NAMALWA (cell line): ENCODE data around the gene CMC4.
A peak's percentile ranks its signal among the peaks of the same experiment; 100 is the strongest.

Source experiments
- DNase-seq: peaks from one replicate; pipeline ENCODE4 v3.0.0-alpha.2; 2015; ENCODE audit warnings: low spot score

CMC4 gene, protein sequence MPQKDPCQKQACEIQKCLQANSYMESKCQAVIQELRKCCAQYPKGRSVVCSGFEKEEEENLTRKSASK

DNA sequence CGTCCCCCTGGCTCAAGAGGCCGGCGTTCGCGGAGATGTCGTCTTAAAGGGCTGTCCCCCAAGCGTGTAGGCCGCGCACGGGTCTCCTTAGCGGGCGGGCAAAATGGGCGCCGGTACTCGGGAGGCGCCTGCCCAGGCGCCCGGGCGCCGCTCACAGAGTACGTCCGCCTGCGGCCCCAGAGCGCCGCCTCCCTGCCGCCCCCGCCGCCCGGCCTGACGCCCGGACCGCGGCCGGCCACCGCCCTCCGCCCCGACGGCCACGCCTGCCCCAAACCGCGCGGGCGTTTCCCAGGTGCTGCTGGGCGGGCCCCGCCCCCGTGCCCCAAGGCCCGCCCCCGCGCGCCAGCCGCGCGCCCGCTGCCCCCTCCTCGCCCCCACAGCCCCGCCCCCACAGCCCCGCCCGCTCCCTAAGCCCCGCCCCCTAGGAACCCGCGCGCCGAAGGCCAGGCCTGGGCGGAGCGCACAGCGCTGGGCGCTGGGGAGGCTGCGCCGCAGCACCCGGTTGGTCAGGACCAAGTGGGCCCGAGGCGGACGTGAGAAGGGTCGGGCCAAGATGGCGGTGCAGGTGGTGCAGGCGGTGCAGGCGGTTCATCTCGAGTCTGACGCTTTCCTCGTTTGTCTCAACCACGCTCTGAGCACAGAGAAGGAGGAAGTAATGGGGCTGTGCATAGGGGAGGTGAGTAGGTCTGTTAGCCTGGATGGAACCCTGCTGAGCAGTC, at the start of gene CMC4, which contains the start of the genes BRCC3 and MTCP1:
CMC4 (minus strand) TSS at position 162 of the 719 bp plus-strand sequence. CDS start 7,113 bp downstream, outside the sequence.
BRCC3 (plus strand) TSS at position 534 of the 719 bp plus-strand sequence; CDS start at position 554, 20 bp downstream.
MTCP1 (minus strand) TSS at position 162 of the 719 bp plus-strand sequence. CDS start 5,126 bp downstream, outside the sequence.
- DNase-seq = peak; percentile 86

DNA sequence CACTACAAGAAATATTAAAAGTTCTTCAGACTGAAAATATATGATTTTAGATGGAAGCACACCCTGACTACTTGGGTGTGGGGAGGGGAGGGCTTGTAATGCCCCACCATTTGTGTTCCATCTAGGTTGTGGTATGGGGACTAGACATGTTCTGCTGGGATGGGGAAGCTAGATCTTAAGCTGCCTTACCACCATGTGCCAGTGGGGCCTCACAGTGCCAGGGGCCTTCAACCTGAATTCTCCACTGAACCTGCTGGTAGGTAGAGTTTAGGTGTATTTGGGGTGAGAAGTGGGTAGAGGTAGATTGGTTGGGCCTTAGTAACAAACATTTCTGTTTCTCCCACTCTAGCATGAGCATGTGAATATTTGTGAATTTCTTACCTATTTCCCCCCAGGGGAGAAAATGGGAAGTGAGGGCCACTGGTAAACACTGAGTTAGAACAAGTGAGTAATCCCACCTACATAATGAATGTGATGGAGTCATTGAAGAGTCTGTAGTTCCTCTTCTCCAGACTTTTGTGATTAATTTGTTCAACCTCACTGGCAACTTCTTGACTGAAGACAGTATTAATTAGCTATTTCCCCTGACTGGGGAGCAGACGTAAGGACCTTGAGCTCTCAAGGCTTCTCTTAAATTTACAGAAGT, 44.4 kb upstream of the CMC4 start:
- DNase-seq = no peak

DNA sequence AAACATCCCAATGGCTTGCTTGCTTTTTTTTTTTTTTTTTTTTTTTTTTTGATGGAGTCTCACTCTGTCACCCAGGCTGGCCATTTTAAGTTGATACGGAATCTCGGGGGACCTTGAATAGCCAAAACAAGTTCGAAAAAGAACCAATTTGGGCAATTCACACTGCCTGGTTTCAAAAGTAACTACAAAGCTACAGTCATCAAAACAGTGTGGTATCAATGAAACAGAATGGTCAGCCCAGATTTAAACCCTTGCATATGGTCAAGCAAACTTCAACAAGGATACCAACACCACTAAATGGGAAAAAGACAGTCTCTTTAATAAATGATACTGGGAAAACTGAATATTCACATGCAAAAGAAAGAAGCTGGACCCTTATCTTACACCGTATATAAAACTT, 42.2 kb upstream of the CMC4 start:
- no peak for DNase-seq

DNA sequence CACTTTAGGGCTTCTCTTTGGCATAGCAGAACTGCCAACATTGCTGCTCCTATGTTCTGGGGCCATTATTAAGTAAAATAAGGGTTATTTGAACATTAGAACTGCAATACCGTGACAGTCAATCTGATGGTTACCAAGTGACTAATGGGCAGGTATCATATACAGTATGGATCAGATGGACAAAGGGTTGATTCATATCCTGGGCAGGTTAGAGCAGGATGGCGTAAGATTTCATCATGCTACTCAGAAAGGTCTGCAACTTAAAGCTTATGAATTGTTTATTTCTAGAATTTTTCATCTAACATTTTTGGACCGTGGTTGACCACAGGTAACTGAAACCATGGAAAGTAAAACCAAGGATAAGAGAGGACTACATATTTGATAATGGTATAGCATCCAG, 41.2 kb upstream of the CMC4 start:
- DNase-seq = no peak

DNA sequence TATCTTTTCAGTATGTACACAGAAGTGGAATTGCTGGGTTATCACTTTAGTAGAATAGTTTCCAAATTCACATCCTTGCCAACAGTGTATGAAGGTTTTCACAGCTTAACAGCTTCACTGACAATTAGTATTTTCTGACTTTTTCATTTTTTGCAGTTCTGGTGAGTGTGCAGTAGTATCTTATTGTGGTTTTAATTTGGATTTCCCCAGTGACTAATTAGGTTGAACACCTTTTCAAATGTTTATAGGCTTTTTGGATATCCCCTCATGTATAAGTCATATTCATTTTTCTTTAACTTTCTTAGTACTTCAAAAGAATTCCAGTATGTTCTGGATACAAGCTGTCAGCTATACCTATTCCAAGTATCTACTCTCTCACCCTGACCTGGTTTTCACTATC, 37.5 kb upstream of the CMC4 start:
- no peak for DNase-seq

DNA sequence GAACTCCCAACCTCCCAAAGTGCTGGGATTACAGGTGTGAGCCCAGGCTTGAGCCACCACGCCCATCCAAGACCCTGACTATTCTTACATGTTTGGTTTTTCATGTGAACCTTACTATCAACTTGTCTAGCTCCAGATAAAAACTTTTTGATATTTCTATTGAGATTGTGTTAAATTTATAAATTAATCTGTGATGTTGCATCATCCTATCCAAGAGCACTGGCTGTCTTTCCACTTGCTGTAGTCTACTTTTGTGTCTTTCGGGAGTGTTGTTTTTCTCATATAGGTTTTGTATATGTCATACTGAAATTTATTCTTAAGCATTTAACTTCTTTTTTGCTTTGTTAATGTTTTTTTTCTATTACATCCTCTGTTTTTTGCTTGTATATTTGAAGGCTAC, 35.0 kb upstream of the CMC4 start:
- no peak for DNase-seq

DNA sequence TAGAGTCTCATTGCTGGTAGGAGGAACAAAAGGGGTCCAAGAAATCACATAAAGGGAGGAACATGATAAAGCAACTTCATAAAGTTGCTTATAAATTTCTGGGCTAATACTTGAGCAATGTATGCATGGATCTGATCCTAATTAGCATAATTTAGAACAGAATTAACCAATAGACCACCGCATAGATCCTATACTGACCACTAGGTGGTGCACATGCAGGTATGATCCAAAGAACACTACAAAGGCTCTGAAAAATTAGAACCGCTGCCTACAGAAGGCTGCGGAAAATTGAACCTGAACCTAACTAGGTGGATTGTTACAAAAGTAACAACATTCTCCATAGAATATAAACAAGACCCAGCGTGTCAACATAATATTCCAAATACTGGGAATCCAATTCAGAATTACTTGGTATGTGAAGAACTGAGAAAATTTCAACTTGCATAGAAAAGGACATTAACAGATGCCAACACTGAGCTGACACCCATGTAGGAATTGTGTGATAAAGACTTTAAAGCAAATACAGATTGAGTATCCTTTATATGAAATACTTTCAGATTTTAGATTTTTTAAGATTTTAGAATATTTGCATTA, 23.6 kb upstream of the CMC4 start:
- peak; percentile 55 for DNase-seq

DNA sequence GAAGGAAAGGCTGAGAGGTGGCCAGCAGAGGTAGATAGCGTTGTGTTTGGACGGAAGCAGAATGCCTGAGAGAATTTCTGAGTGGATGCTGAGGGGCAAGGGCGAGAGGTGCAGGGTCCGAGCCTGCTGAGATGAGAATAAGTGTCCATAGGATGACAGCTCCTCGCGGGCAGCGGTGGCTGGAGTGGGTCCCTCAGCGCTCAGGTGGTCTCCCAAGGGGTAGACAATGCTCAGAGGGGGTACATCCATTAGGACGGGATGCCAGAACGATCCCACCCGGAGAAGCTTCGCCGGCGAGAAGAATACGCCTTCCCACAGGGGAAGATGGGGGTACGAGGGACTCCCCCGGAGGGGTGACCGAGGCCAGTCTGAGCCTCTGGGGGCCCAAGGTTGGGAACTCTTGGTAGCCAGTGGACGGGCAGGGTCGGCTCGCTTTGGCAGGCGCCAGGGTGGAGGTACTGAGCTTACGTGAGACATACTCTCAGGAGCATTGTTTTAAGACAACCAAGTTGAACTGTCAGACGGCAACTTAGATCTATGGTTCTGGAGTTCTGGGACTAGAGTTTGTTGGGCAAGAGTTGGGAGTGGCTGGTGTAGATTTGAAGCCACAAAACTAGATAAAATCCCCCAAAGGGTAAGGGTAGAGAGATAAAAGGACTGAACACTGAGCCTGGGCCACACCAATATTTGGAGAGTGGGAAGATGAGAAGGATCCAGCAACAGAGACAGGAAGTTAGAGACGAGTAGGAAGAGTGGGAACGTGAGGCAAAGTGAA, 16.2 kb upstream of the CMC4 start:
- DNase-seq = no peak

DNA sequence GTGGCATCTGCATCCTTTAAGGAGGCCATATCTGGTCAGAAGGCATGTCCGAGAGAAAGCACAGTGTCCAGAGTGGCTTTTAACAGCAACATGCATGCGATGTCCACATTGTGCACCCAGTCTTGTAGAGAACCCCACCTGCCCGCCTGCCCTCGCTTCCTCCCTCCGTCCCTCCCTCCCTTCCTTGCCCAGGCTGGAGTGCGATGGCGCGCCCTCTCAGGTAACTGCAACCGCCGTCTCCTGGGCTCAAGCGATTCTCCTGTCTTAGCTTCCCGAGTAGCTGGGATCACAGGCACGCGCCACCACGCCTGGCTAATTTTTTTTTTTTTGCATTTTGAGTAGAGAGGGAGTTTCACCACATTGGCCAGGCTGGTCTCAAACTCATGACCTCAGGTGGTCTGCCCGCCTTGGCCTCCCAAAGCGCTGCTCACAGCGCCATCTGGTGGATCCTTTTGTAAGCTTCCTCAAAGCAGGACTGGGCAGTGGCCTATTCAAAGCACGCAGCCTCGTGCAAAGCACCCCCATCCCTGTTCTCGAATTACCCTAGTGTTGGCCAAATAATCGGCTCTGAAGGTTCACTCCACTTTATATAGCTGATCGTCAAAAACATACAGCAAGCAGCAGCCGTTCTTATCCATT, 15.4 kb upstream of the CMC4 start:
- DNase-seq = peak; percentile 53

DNA sequence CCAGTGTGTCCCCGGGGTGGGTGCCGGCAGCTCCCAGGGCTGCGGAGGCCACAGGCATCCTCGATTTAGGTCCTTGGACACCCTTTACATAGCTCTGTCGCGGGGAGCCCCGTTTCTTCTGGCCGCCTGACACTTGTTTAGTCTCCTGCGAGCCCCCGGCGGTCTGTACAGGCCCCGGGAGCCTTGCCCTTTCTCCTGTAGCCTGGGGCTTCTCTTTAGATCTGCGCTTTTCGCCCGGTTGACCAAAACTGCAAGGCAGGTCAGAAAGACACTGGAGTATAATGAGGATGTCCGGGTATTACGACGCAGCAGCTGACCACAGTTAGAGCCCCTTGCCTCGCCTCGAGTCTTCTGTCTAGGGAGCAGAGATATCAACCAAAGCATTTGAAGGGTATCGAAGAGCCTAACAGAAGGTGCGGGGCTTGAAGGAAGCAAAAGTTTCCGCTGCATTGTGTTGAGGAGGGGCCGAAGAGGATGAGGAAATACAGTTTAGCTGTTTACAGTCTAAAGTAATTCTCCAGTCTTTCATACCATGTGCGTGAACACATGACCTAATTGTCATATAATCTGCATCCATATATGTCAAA, 851 bp upstream of the CMC4 start:
- peak; percentile 39 for DNase-seq

DNA sequence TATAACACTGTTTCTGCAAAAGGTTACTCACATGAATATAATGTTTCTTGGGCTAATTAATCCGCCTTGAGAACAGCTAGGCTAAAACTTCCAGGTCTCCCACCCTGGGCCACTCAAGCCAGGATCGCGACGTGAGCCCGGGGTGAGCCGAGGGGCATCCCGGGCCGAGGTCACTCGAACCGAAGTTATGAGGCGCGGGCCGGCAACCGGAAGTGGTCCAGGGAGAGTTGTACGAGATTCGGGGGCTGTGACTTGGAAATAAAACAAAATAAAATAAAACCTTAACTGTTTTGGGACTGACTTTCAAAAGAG, 317 bp downstream of the CMC4 start:
- no peak for DNase-seq

DNA sequence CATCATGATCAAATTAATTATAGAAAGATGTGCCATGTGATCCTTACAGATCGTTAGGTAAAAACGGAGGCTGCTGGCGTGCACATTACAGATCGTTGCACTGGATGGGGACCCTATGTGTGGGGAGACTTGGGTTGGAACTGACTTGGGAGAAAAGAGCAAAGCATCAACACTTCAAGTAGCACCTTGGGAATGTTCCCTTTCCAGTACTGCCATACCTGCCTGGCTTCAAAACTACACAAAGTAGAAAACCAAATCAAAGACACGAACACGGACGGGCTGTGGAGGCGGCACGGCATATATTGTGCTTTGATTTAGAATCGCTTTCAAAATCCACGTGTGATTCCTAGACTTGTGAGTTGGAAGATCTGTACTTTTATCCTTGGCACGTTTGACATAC, 898 bp downstream of the CMC4 start:
- peak; percentile 26 for DNase-seq

DNA sequence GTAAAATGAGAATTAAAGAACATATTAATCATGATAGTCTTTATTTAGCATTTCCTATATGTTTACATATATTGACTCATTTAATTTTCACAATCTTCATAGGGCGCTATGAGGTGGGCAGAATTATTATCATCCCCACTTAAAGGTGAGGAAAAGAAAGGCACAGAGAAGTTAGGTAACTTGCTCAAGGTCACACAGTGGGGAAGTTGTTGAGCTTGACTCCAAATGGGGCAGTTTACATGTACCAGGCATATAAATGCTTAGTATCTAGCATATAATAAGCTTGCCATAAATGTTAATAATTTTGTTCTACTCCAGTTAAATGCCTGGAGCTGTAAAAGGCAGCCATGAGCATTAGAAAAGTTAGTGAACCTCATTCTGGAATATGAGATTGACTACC, 1.5 kb downstream of the CMC4 start:
- DNase-seq = no peak

DNA sequence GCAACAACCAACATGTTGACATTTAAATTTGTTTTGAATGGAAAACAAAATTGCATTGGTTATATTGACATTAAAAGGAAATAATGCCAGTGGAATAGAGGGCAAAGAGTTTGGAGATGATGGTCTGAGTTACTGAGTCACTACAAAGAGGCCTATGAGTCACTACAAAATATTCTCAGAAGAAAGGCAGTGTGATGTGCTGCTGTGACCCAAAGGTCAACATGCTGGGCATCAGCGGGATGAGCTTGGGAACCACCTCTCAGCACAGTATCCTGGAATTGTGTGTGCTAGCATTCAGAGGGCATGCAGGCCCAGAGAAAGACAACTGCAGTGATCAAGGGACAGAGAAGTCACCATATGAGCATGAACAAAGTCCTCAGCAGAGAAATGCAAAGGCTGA, 2.8 kb downstream of the CMC4 start:
- DNase-seq = no peak

DNA sequence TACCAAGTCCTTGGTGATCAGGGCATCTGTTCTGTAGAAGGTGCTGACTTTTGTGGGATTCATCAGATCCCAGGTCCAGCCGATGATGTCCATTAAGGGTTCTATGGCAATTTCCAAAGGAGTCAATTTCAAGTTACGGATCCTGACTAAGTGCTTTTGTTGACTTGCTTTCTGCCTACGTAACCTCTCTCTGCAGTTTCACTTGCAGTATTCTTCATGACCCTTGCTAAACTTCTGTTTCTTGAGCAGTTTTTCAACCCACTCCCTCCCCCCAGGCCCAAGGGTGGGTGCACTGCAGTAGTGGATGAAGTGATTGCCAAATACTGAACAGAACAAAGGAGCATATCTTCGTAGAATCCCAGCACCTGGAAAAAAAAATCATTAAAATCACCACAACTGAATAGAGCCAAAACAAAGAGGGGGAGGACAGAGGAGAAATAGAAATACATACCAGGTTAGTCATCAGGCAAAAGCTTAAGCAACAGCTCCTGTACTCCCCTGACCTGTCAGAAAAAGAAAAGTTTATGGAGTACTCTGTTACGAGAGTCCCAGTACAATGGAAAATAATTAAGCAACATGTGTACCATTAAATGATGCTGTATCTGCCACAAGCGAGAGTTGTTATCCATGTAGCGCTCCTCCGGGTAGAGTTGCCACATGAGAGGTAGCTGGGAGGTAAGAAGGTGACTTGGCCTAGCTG, 5.8 kb downstream of the CMC4 start:
- DNase-seq = no peak

DNA sequence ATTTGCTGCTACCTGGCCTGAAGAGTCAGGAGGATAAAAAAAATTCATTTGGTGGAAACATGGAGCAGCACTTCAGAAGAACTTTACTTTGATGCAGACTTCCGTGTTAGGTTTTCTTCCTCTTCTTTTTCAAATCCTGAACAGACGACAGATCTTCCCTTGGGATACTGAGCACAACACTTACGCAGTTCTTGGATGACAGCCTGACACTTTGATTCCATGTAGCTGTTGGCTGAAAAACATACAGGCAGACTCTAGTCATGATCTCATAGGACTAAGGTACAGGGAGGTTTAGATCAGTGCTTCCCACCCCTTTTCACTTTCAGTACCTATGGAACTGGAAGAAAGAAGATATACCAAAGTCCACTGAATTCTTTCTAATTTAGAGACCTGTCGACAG, 9.2 kb downstream of the CMC4 start:
- no peak for DNase-seq

DNA sequence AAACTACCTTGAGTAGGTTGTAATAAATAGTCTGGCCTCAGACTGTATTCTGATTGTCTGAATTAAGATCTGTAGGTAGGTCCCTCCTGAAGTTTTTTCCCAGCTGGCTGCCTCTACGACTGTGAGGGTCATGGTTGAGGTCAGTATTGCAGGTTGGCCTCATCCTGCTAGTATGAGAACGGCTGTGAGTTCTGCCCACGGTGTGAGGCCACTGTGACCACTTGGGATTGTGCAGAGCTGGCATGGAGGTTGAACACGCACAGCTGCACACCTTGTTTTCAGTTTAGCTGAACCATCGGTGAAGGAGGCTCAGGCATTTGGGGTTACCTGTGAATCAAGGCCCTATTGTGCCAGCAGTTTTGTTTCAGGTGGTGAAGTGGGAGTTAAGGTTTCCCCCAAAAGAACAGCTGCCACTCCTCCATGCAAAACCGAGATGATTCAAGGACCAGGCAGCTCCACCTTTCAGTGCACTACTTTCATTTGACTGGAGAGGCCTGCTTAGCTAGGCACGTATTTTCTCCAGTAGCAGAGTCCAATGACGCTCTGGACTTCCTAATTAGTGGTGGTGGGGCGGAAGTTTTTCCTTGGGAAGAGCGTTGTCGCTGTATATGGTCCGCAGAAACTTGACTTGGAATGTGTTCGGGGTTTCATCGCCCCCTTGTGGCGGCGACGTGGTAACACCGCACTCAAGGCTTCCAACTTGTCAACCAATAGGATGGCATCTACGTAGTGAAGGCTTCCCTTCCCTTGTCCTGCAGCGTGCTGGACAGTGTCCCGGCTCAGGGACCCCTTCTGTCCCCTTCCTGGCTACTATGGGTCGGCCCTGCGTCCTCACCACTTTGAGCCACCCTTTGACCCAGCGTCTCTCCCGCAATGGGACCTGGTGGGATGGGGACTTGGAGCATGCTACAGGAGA, 13.8 kb downstream of the CMC4 start:
- DNase-seq = peak; percentile 50

DNA sequence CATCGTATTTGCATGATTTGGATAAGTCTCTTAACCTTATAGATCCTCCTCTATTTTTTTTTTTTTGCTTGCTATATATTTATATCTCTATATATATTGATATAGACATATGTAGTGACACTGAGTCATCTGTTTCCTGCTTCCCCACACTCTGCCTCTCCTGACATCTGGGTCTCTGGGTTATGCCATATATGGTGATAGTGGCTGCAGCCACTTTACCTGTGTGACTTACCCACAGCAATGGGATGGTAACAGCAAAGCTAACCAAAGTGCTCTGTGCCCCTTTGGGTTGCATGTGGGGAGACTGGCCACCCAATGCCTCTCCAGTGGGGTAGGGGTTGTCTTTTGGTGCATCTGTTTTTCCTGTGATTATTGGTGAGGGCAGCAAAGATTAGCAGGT, 14.5 kb downstream of the CMC4 start:
- no peak for DNase-seq

DNA sequence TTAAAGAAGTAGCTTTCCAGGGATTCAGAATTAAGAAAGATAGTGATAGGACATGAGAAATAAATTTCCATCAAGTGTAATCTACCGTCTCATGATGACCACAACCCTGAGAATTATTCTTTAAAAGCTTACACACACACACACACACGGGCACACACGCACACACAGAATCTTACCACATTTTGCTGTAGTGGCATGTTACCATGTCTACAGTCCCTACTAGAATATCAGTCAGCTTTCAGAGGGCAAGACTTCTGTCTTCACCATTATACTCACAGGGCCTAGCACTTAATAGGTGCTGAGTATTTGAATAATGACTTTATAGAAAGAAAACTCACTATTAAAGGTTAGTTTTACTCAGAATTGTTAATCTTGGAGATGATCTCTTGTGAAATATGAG, 15.4 kb downstream of the CMC4 start:
- no peak for DNase-seq

DNA sequence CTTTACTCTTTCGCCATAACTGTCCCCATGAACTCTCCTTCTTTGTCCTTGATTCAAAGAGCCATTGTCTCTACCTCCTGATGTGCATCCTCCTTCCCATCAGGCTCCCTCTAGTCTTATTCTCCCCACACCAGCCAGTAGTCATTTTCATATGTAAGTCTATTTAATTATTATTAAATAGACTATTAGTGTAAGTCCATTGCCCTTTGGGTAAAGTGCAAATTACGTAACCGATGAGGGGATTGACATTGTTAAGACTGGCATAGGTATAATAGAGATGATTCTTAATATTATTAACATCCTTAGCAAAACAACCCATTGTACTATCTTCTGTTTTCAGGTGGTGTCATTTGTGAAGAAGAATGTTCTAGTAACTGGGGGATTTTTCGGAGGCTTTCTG, 16.7 kb downstream of the CMC4 start:
- no peak for DNase-seq
